OCI-LY7 (cell line): ENCODE results near the gene RHOT2. TPM values are rescaled to one million over a fixed set of nuclear protein-coding genes. Genes with fewer than 3 reads are reported as not detected.

Experiments used
- BruUV-seq: library from RNA; stranded (reverse); fragments of 400-500 nt; replicated peaks from 2 replicates; lab custom pipeline; 2021; lab: Mats Ljungman, UMichigan
- CTCF ChIA-PET: fragments of 300-600 bp; sonication (Branson Sonifier 250); formaldehyde crosslinking; loops from one replicate; lab custom pipeline; 2022; ENCODE audit warnings: antibody characterized with exemption; ENCODE audit not compliant: unreplicated experiment; lab: Charles Lee
- POLR2A ChIA-PET: fragments of 300-600 bp; sonication (Branson Sonifier 250); formaldehyde crosslinking; loops from one replicate; lab custom pipeline; 2022; ENCODE audit warnings: antibody characterized with exemption; lab: Charles Lee
- DNase-seq: peaks from one replicate; pipeline ENCODE4 v3.0.0-alpha.2; 2015; ENCODE audit warnings: low spot score
- H2AFZ ChIP-seq: fragments of 200-600 bp; sonication (generic), shearing (Covaris generic); 2 replicates; pipeline ENCODE4 v1.6.1; 2014; ENCODE audit warnings: mild to moderate bottlenecking, antibody characterized with exemption, low read length, moderate library complexity
- H3K27ac ChIP-seq: fragments of 200-600 bp; sonication (generic); 2 replicates; pipeline ENCODE4 v1.5.1; 2014; ENCODE audit warnings: mixed run types, low read depth, mild to moderate bottlenecking, moderate library complexity, low read length, inconsistent platforms; ENCODE audit not compliant: poor library complexity, severe bottlenecking
- H3K36me3 ChIP-seq: fragments of 200-600 bp; sonication (generic); 2 replicates; pipeline ENCODE4 v1.6.1; 2014; ENCODE audit warnings: mild to moderate bottlenecking, antibody characterized with exemption, low read length, moderate library complexity, mixed read lengths; ENCODE audit not compliant: insufficient read depth
- H3K4me1 ChIP-seq: fragments of 200-600 bp; sonication (generic); 2 replicates; pipeline ENCODE4 v1.5.1; 2014; ENCODE audit warnings: mild to moderate bottlenecking, low read length; ENCODE audit not compliant: insufficient read depth, poor library complexity, severe bottlenecking
- H3K4me2 ChIP-seq: fragments of 200-600 bp; sonication (generic); 2 replicates; pipeline ENCODE4 v1.6.1; 2014; ENCODE audit warnings: mild to moderate bottlenecking, low read length
- H3K4me3 ChIP-seq: fragments of 200-600 bp; sonication (generic); 2 replicates; pipeline ENCODE4 v1.5.1; 2014; ENCODE audit warnings: mild to moderate bottlenecking, low read depth, low read length; ENCODE audit not compliant: poor library complexity, severe bottlenecking
- H3K79me2 ChIP-seq: fragments of 200-600 bp; sonication (generic); 2 replicates; pipeline ENCODE4 v1.6.1; 2016; ENCODE audit warnings: low read depth, mild to moderate bottlenecking, low read length, moderate library complexity, mixed read lengths; ENCODE audit not compliant: insufficient read depth
- H3K9me2 ChIP-seq: fragments of 200-600 bp; sonication (generic); 2 replicates; pipeline ENCODE4 v1.6.1; 2016; ENCODE audit warnings: mild to moderate bottlenecking, low read length, mixed read lengths; ENCODE audit not compliant: insufficient read depth
- H3K9me3 ChIP-seq: fragments of 200-600 bp; sonication (generic); 2 replicates; pipeline ENCODE4 v1.6.1; 2014; ENCODE audit warnings: mild to moderate bottlenecking, mixed run types, low read length, mixed read lengths
- H4K20me1 ChIP-seq: fragments of 200-600 bp; sonication (generic); 2 replicates; pipeline ENCODE4 v1.6.1; 2014; ENCODE audit warnings: mild to moderate bottlenecking, antibody characterized with exemption, low read length, moderate library complexity, mixed read lengths; ENCODE audit not compliant: insufficient read depth
- CTCF ChIP-seq: fragments of 200-600 bp; sonication (generic); conservative IDR thresholded peaks from 2 replicates; pipeline ENCODE4 v1.5.1; 2014; ENCODE audit warnings: mild to moderate bottlenecking, antibody characterized with exemption, low read length, moderate library complexity, mixed read lengths
- EZH2phosphoT487 ChIP-seq: fragments of 200-600 bp; sonication (generic); IDR thresholded peaks from 2 replicates; pipeline ENCODE4 v1.6.1; 2018; ENCODE audit warnings: low read depth, borderline replicate concordance, mild to moderate bottlenecking, mixed run types, antibody characterized with exemption, low read length, moderate library complexity, mixed read lengths
- intact Hi-C: fragments of 100-400 bp; cut with micrococcal nuclease; formaldehyde crosslinking; loops from one replicate; pipeline ENCODE4 v1.10.0; 2022; ENCODE audit not compliant: unreplicated experiment
- total RNA-seq, 2 experiments: library from RNA; depleted of rRNA in 1 of 2; stranded (reverse); fragments of >200 nt in 1 of 2; shearing (Covaris generic) in 1 of 2; gene quantifications; 2 replicates each; pipeline ENCODE4 v1.2.3, GENCODE V29; 2014 to 2022

RHOT2 gene
- total RNA-seq, 2 experiments from 2014 or later, result 133 to 136 TPM

GRCh38 chr16:648781-649589 is 18.9 kb upstream of the RHOT2 start, which contains the start of gene WDR90:
TSS of gene WDR90 (plus strand) at chr16:649365. CDS start at chr16:649417, 52 bp downstream.
- BruUV-seq, result TSS peak; percentile 75
- ChIA-PET CTCF (no interaction called here), POLR2A (no interaction called here)
- H3K9me2 ChIP-seq, result no peaks in the 10 kb centered on the region
- TF ChIP-seq CTCF, result no peak
- no peak for TF ChIP-seq EZH2phosphoT487
- peak within 1 kb of the TSS; percentile 70 for H3K4me3 ChIP-seq
- no peaks in the 10 kb centered on the region for H4K20me1 ChIP-seq
- peak within 1 kb of the TSS; percentile 66 for H3K27ac ChIP-seq
- peak; percentile 94 for DNase-seq
- peak within 1 kb of the TSS; percentile 13; the same call in 1 of the 2 replicates for H2AFZ ChIP-seq
- H3K4me1 ChIP-seq, result peaks cover 25% of the 10 kb centered on the region
- H3K36me3 ChIP-seq, result peaks cover 16% of the 10 kb centered on the region
- no peaks in the 10 kb centered on the region for H3K9me3 ChIP-seq
- intact Hi-C loops, result loop anchor here (2.0 kb wide), 1 partner anchor 20 kb away; the partner anchor contains the start of gene RHOT2
- H3K4me2 ChIP-seq, result peak within 1 kb of the TSS; percentile 77
- H3K79me2 ChIP-seq, result peaks cover 4% of the 10 kb centered on the region; the same call in 1 of the 2 replicates

- Histone ChIP-seq H3K79me2 (peaks cover 4% of the 10 kb centered on the region; the same call in 1 of the 2 replicates), H3K27ac (peak overlapping the region; percentile 31), H3K4me3 (peak overlapping the region; percentile 70), H3K4me2 (peak overlapping the region; percentile 77), H3K4me1 (peaks cover 25% of the 10 kb centered on the region), H3K36me3 (peaks cover 16% of the 10 kb centered on the region), H3K9me2 (no peaks in the 10 kb centered on the region), H2AFZ (peak overlapping the region; percentile 13; the same call in 1 of the 2 replicates), H3K9me3 (no peaks in the 10 kb centered on the region), H4K20me1 (no peaks in the 10 kb centered on the region)
- POLR2A ChIA-PET, result no interaction called here
- DNase-seq, result peak; percentile 30
- TF ChIP-seq EZH2phosphoT487, result no peak
- TF ChIP-seq CTCF, result no peak
- CTCF ChIA-PET, result no interaction called here
- BruUV-seq, result no TSS peak
- intact Hi-C loops, result loop anchor here (2.0 kb wide), 1 partner anchor 19 kb away; the partner anchor contains the start of gene RHOT2
Measured at GRCh38 chr16:649631-650030, 18.3 kb upstream of the RHOT2 start.

GRCh38 chr16:651844-652243 is 16.1 kb upstream of the RHOT2 start:
- TF ChIP-seq CTCF (no peak), EZH2phosphoT487 (no peak)
- Histone ChIP-seq H3K4me2 (no peak overlapping the region), H3K36me3 (peaks cover 25% of the 10 kb centered on the region), H3K4me3 (no peak overlapping the region), H3K79me2 (peaks cover 4% of the 10 kb centered on the region; the same call in 1 of the 2 replicates), H2AFZ (no peak overlapping the region), H3K9me3 (no peaks in the 10 kb centered on the region), H3K4me1 (peaks cover 25% of the 10 kb centered on the region), H3K9me2 (no peaks in the 10 kb centered on the region), H3K27ac (no peak overlapping the region), H4K20me1 (no peaks in the 10 kb centered on the region)
- CTCF ChIA-PET, result no interaction called here
- BruUV-seq, result no TSS peak
- POLR2A ChIA-PET, result no interaction called here
- intact Hi-C loops, result no loop called here
- DNase-seq, result no peak
